Measurements from ENCODE around the gene SLC25A21. TPM values are rescaled to one million over a fixed set of nuclear protein-coding genes. Genes with fewer than 3 reads are reported as not detected.
"Not testable (repeated sequence)": the region's sequence is repeated elsewhere in the genome, so short reads cannot be mapped to it uniquely, and the experiment has no call there.

The SLC25A21 gene
- total and polyA plus RNA-seq, 5 donors: 0.84 to 1.9 (median 1.3) TPM

DNA sequence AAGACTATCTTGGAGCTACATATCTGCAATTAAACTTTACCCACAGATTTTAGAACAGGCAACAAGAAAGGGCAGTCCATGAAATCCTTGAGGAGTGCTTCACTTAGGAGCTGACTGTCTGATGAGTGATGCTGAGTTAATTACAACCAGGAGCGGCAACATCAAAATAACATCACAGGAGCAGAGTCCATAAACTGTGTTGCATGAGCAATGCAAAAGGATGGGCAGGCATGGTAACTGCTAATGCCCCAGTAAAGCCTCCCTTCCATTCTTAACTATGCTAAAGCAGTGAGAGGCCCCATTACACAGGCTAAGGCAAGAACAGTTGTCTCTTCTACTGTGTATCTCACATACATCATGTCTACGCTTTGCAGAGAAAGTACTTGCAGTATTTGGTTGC, 354.2 kb downstream of the SLC25A21 start:
- H3K4me3 ChIP-seq (ENCODE audit: low read length): no peak overlapping the region
- no peak overlapping the region for H3K27ac ChIP-seq (ENCODE audit: low read length)
- intact Hi-C loops (cut with DNase I): no loop called here
- H3K9me3 ChIP-seq (ENCODE audit: control insufficient read depth, low read length): no peaks in the 10 kb centered on the region
- no peaks in the 10 kb centered on the region for H3K4me1 ChIP-seq (ENCODE audit: control insufficient read depth, insufficient read depth, low read length)
- ATAC-seq (no peak), DNase-seq (no peak)
- no peaks in the 10 kb centered on the region for H3K27me3 ChIP-seq (ENCODE audit: control insufficient read depth, insufficient read depth)
- WGBS: 40% methylated on average over 2 of the region's 2 CpGs

DNA sequence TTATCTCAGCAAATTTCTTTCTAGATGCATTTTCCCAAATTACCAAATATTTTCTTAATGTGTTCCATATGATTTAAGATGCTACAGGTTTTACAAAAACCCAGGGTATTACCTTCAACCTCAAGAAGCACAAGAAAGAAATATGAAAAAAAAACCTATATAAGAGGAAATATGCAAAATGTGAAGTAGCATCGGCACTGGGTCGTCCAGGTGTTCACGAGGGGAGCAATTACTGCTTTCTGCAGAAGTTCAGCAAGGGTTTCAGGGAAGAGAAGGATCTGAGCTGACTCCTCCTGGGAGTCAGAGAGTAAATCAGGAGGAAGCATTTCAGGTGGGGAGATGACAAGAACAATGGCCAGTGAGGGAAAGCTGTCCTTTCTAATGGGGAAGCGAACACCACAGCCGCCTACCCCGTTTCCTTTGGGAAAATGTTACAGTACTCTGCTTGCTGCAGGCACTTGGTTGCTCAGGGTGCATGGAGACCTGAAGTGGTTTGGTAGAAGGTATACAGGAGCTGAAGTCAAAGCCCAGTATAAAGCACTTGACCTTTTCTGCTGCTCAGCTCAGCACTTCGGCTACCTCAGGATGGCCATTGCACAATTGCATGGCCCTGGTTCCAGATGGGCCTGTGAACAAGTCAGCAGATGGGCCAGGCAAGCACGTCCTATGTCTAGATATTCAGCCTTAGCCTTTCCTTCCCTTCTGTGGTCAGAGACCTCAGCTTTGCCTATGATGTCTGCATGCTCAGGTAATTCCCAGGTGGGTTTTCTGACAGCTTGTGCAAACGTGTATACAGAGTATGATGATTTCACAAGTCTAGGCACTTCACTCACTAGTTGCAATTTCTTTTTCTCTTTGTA, 355.1 kb downstream of the SLC25A21 start:
- Histone ChIP-seq H3K4me3 (ENCODE audit: low read length) (no peak overlapping the region), H3K27ac (ENCODE audit: low read length) (no peak overlapping the region), H3K27me3 (ENCODE audit: control insufficient read depth, insufficient read depth) (no peaks in the 10 kb centered on the region), H3K9me3 (ENCODE audit: control insufficient read depth, low read length) (no peaks in the 10 kb centered on the region), H3K4me1 (ENCODE audit: control insufficient read depth, insufficient read depth, low read length) (no peaks in the 10 kb centered on the region)
- ATAC-seq (no peak), DNase-seq (no peak)
- intact Hi-C loops (cut with DNase I): no loop called here
- 85% methylated on average over 9 of the region's 9 CpGs for WGBS

DNA sequence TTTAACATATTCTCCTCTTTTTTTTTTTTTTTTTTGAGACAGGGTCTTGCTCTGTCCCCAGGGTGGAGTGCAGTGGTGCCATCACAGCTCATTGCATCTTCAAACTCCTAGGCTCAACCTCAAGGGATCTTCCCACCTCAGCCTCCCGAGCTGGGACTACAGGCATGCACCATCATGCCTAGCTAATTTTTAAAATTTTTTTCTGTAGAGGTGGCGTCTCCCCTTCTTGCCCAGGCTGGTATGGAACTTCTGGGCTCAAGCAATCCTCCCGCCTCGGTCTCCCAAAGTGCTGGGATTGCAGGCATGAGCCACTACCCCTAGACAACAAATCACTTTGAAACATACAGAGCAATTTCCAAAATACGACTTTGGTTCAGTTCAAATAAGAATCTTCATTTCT, 355.9 kb downstream of the SLC25A21 start:
- H3K4me3 ChIP-seq (ENCODE audit: low read length): no peak overlapping the region
- WGBS: 83% methylated on average over 5 of the region's 5 CpGs
- DNase-seq (no peak), ATAC-seq (no peak)
- no peak overlapping the region for H3K27ac ChIP-seq (ENCODE audit: low read length)
- intact Hi-C loops (cut with DNase I): no loop called here
- H3K9me3 ChIP-seq (ENCODE audit: control insufficient read depth, low read length): no peaks in the 10 kb centered on the region
- no peaks in the 10 kb centered on the region for H3K27me3 ChIP-seq (ENCODE audit: control insufficient read depth, insufficient read depth)
- no peaks in the 10 kb centered on the region for H3K4me1 ChIP-seq (ENCODE audit: control insufficient read depth, insufficient read depth, low read length)

DNA sequence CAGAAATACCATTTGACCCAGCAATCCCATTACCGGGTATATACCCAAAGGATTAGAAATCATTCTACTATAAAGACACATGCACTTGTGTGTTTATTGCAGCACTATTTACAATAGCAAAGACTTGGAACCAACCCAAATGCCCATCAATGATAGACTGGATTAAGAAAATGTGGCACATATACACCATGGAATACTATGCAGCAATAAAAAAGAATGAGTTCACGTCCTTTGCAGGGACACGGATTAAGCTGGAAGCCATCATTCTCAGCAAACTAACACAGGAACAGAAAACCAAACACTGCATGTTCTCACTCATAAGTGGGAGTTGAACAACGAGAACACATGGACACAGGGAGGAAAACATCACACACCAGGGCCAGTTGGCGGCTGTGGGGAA, 357.6 kb downstream of the SLC25A21 start:
- H3K9me3 ChIP-seq (ENCODE audit: control insufficient read depth, low read length); DNase-seq; H3K4me3 ChIP-seq (ENCODE audit: low read length); H3K27ac ChIP-seq (ENCODE audit: low read length); ATAC-seq; H3K4me1 ChIP-seq (ENCODE audit: control insufficient read depth, insufficient read depth, low read length); intact Hi-C loops (cut with DNase I); H3K27me3 ChIP-seq (ENCODE audit: control insufficient read depth, insufficient read depth): not testable (repeated sequence)
- 87% methylated on average over 5 of the region's 5 CpGs for WGBS

DNA sequence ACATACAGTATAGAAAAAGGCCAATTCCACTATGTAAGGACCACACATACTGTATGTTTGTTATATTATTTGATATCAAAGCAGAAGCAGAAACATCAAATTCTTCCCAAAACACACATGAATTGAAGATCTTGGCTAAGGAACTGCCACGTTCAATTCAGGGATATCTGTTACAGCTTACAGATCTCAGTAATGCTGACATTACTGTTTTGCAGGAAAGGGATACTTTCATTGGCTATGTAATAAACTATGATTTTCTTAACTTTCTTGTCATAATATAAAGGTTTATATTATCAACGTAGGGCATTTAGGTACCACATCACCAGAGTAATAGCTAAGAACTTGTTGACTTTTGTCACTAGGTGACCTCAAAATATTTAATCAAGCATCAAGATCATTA, 362.2 kb downstream of the SLC25A21 start:
- no peak for ATAC-seq
- Histone ChIP-seq H3K27me3 (ENCODE audit: control insufficient read depth, insufficient read depth) (no peaks in the 10 kb centered on the region), H3K4me1 (ENCODE audit: control insufficient read depth, insufficient read depth, low read length) (no peaks in the 10 kb centered on the region), H3K27ac (ENCODE audit: low read length) (no peak overlapping the region), H3K9me3 (ENCODE audit: control insufficient read depth, low read length) (no peaks in the 10 kb centered on the region), H3K4me3 (ENCODE audit: low read length) (no peak overlapping the region)
- no peak for DNase-seq
- intact Hi-C loops (cut with DNase I): no loop called here
- WGBS: 69% methylated on average over 2 of the region's 2 CpGs

DNA sequence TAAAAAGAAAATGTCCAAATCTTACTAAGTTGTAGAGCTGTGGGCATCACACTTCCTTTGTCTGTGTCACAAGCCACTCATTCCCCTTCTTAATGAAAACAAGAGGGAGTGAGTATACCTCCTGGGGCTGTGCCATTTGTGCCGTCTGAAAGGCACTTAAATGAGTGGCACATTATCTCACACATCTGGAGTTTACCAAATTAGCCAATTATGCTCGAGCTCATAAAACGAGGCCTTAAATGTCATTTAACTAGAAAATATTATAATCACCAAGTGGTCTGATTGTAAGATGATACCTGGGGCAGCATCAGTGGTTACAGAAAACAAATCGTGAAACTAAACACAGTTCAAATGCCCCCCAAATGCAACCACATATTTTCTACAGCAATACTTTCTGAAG, 364.7 kb downstream of the SLC25A21 start:
- no peaks in the 10 kb centered on the region for H3K27me3 ChIP-seq (ENCODE audit: control insufficient read depth, insufficient read depth)
- H3K4me3 ChIP-seq (ENCODE audit: low read length): no peak overlapping the region
- no peaks in the 10 kb centered on the region for H3K4me1 ChIP-seq (ENCODE audit: control insufficient read depth, insufficient read depth, low read length)
- no peak overlapping the region for H3K27ac ChIP-seq (ENCODE audit: low read length)
- no peaks in the 10 kb centered on the region for H3K9me3 ChIP-seq (ENCODE audit: control insufficient read depth, low read length)
- DNase-seq (no peak), ATAC-seq (no peak)
- WGBS: 52% methylated on average over 4 of the region's 4 CpGs
- intact Hi-C loops (cut with DNase I): no loop called here

DNA sequence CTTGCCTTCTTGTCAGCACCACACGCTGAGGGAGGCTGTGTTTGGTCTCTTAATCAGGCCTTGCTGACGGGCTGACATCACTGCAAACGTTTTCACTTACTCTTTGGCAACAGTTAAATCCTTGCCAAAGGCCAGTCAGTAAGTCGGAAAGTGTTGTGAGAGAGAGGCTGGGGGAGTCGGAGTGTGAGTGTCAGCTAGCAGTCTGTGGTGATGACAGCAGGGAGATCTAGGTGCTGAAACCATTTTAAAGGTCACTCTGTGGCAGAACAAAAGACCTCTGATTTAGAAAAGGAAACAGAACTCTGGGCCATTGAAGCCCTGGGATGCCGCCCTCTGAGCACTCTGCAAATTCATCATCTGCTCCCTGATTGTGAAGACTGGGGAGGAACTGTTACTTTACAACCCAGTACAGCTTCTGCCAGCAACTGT, 367.3 kb downstream of the SLC25A21 start:
- no peaks in the 10 kb centered on the region for H3K4me1 ChIP-seq (ENCODE audit: control insufficient read depth, insufficient read depth, low read length)
- no peaks in the 10 kb centered on the region for H3K27me3 ChIP-seq (ENCODE audit: control insufficient read depth, insufficient read depth)
- ATAC-seq (peak; percentile 98 to 99), DNase-seq (peak; percentile 54 to 72 (median 68))
- intact Hi-C loops (cut with DNase I): no loop called here
- no peak overlapping the region for H3K4me3 ChIP-seq (ENCODE audit: low read length)
- WGBS: 8% methylated on average over 6 of the region's 6 CpGs
- no peaks in the 10 kb centered on the region for H3K9me3 ChIP-seq (ENCODE audit: control insufficient read depth, low read length)
- no peak overlapping the region for H3K27ac ChIP-seq (ENCODE audit: low read length)

DNA sequence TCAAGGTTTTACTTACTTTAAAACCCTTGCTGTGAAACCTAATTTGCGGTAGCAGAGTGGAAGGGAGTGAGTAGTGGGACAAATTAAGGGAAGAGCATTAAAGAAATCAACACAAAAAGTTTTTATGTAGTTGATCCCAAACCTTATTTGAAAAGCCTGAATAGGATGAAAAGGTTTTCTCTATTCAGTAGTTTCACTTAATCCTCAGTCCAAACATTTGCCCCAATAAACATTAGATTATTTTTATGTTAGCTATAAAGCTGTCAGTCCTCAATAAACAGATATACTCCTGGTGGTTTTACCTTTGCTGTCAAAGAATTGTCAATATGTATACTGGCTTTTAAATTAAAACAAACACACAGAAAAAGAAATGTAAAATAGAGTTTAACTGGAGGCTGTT, 374.8 kb downstream of the SLC25A21 start:
- DNase-seq: no peak
- 78% methylated on average over 1 of the region's 1 CpG for WGBS

DNA sequence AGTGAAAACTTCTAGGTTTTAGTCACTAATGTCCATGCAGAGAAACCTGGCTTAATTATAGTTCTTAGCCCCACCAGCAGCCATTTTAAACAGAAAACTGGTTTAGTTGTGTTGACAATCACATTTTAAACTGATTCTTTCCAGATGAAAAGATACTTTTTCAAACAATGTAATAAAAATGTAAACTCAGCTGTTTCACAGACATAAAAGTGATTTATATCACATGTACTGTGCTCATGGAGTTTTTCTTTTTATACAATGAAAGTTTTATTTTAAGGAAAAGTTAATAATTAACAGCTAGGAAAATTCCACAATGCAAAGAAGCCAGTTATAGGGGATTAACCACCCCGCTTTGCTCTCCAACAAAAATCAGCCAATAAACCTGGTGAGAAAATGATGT, 381.0 kb downstream of the SLC25A21 start:
- intact Hi-C loops (cut with DNase I): no loop called here
- Histone ChIP-seq H3K4me1 (ENCODE audit: control insufficient read depth, insufficient read depth, low read length) (no peaks in the 10 kb centered on the region), H3K4me3 (ENCODE audit: low read length) (no peak overlapping the region), H3K9me3 (ENCODE audit: control insufficient read depth, low read length) (no peaks in the 10 kb centered on the region), H3K27ac (ENCODE audit: low read length) (no peak overlapping the region), H3K27me3 (ENCODE audit: control insufficient read depth, insufficient read depth) (no peaks in the 10 kb centered on the region)
- no peak for ATAC-seq
- no peak for DNase-seq
- 84% methylated on average over 1 of the region's 1 CpG for WGBS

More for the DNA sequence above, 374.8 kb downstream of the SLC25A21 start:
- intact Hi-C loops (cut with DNase I): no loop called here
- ATAC-seq: no peak
- no peak overlapping the region for H3K4me3 ChIP-seq (ENCODE audit: low read length)
- no peaks in the 10 kb centered on the region for H3K4me1 ChIP-seq (ENCODE audit: control insufficient read depth, insufficient read depth, low read length)
- no peak overlapping the region for H3K27ac ChIP-seq (ENCODE audit: low read length)
- peaks cover 3% of the 10 kb centered on the region for H3K27me3 ChIP-seq (ENCODE audit: control insufficient read depth, insufficient read depth)
- no peaks in the 10 kb centered on the region for H3K9me3 ChIP-seq (ENCODE audit: control insufficient read depth, low read length)

DNA sequence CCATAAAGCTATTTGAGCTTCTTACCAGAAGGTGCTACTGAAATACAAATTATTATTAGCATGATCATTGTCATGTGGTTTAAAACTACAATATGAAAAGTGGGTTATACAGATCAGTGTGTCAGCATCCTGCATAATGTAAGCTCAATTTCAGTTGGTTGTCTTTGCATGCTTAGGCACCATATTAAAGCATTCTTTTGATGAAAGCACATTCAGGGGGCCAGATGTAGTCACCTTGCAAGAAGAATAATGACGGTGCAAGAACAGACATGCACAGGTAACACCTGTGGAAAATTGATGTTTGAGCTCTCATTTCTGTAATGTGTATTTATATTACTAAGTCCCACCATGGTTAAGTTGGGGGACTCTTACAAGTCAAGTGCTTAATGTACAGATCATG, 386.9 kb downstream of the SLC25A21 start:
- no peaks in the 10 kb centered on the region for H3K4me1 ChIP-seq (ENCODE audit: control insufficient read depth, insufficient read depth, low read length)
- ATAC-seq: no peak
- H3K4me3 ChIP-seq (ENCODE audit: low read length): no peak overlapping the region
- no peak overlapping the region for H3K27ac ChIP-seq (ENCODE audit: low read length)
- H3K27me3 ChIP-seq (ENCODE audit: control insufficient read depth, insufficient read depth): no peaks in the 10 kb centered on the region
- no peaks in the 10 kb centered on the region for H3K9me3 ChIP-seq (ENCODE audit: control insufficient read depth, low read length)
- WGBS: 95% methylated on average over 1 of the region's 1 CpG
- intact Hi-C loops (cut with DNase I): no loop called here
- DNase-seq: no peak

DNA sequence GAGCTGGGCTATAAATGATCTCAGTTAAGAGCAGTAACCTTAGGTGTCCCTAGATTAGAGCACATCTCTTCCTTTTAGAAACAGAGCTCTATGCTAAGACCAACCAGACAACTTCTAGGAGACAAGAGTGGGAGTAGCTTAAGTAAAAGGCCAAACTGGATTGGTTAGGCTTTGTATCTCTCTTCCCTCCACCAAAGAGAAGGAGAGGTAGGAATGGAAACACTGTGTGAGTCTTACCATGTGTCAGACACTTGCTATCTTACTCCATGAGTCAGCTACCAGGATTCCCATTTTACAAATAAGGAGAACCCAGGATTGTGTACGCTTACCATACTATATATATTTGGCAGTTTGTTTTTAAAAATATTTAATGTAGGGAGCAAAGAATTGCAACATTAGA, 387.9 kb downstream of the SLC25A21 start:
- intact Hi-C loops (cut with DNase I): no loop called here
- Histone ChIP-seq H3K4me3 (ENCODE audit: low read length) (no peak overlapping the region), H3K27ac (ENCODE audit: low read length) (no peak overlapping the region), H3K27me3 (ENCODE audit: control insufficient read depth, insufficient read depth) (no peaks in the 10 kb centered on the region), H3K9me3 (ENCODE audit: control insufficient read depth, low read length) (no peaks in the 10 kb centered on the region), H3K4me1 (ENCODE audit: control insufficient read depth, insufficient read depth, low read length) (no peaks in the 10 kb centered on the region)
- DNase-seq: no peak
- WGBS: 77% methylated on average over 1 of the region's 1 CpG
- no peak for ATAC-seq

DNA sequence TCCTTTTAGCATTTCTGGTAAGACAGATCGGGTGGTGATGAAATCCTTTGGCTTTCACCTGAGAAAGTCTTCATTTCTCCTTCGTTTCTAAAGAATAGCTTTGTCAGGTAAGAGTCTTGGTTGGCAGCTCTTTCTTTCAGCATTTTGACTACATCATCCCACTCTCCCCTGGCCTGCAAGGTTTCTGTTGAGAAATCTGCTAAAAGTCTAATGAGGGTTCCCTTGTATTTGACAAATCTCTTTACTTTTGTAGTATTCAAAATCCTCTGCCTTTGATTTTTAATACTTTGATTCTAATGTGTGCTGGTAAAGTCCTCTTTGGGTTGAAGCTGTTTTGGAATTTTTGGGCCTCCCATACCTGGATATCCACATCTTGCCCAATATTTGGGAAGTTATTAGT, 390.5 kb downstream of the SLC25A21 start:
- H3K27ac ChIP-seq (ENCODE audit: low read length): no peak overlapping the region
- no peaks in the 10 kb centered on the region for H3K4me1 ChIP-seq (ENCODE audit: control insufficient read depth, insufficient read depth, low read length)
- 85% methylated on average over 2 of the region's 2 CpGs for WGBS
- no peaks in the 10 kb centered on the region for H3K27me3 ChIP-seq (ENCODE audit: control insufficient read depth, insufficient read depth)
- H3K9me3 ChIP-seq (ENCODE audit: control insufficient read depth, low read length): no peaks in the 10 kb centered on the region
- no peak for DNase-seq
- no peak for ATAC-seq
- intact Hi-C loops (cut with DNase I): no loop called here
- no peak overlapping the region for H3K4me3 ChIP-seq (ENCODE audit: low read length)

Measured in right cardiac atrium (tissue), 5 donors.